Endothelial cell of umbilical vein (primary cell): ENCODE measurements around the gene GOLIM4. TPM values are rescaled to one million over a fixed set of nuclear protein-coding genes. Genes with fewer than 3 reads are reported as not detected.

Source experiments
- BruUV-seq: library from RNA; stranded (reverse); fragments of 400-500 nt; replicated peaks from 2 replicates; lab custom pipeline; 2021; lab: Mats Ljungman, UMichigan
- CTCF ChIA-PET: fragments of 300-600, 350-600 bp; sonication (Branson Sonifier 250); formaldehyde crosslinking; loops from one replicate; lab custom pipeline; 2021; ENCODE audit warnings: antibody characterized with exemption, inconsistent platforms; lab: Charles Lee
- POLR2A ChIA-PET: fragments of 300-600, 350-600 bp; sonication (Branson Sonifier 250); formaldehyde crosslinking; loops from one replicate; lab custom pipeline; 2021; ENCODE audit warnings: antibody characterized with exemption, inconsistent platforms; lab: Charles Lee
- DNase-seq: peaks from one replicate; pipeline ENCODE4 v3.0.0-alpha.2; 2011; ENCODE audit warnings: low read depth, low spot score
- FAIRE-seq: peaks from 2 replicates; lab custom pipeline; 2011; peaks lifted over from hg19 to GRCh38; lab: Jason Lieb, UNC
- H2AFZ ChIP-seq: 2 replicates; pipeline ENCODE4 v1.6.0; 2012; ENCODE audit warnings: low read depth, low read length, control low read depth, inconsistent platforms
- H3K27ac ChIP-seq: 2 replicates; pipeline ENCODE4 v1.5.1; 2011; ENCODE audit warnings: low read depth, mild to moderate bottlenecking, control low read depth, low read length, moderate library complexity; ENCODE audit not compliant: insufficient read depth
- H3K27me3 ChIP-seq, 2 experiments: 2 replicates each; pipeline versions ENCODE4 v1.6.0 to v1.6.1; 2011; ENCODE audit warnings: low read length in 2 of 2, mixed read lengths in 1 of 2; ENCODE audit not compliant: control insufficient read depth in 2 of 2, insufficient read depth in 2 of 2
- H3K36me3 ChIP-seq, 2 experiments: 2 replicates in 1 of 2; 3 replicates in 1 of 2; pipeline ENCODE4 v1.5.1; 2011; ENCODE audit warnings: low read length in 2 of 2, mild to moderate bottlenecking in 1 of 2, moderate library complexity in 1 of 2; ENCODE audit not compliant: control insufficient read depth in 2 of 2, insufficient read depth in 2 of 2; ENCODE audit errors: extremely low read depth in 1 of 2
- H3K4me1 ChIP-seq: 3 replicates; pipeline ENCODE4 v1.5.1; 2011; ENCODE audit warnings: mild to moderate bottlenecking, low read length; ENCODE audit not compliant: control insufficient read depth, insufficient read depth; ENCODE audit errors: extremely low read depth
- H3K4me2 ChIP-seq: 2 replicates; pipeline ENCODE4 v1.6.1; 2011; ENCODE audit warnings: low read length, control low read depth, mixed read lengths; ENCODE audit not compliant: insufficient read depth
- H3K4me3 ChIP-seq, 3 experiments: fragments of 200-600 bp in 1 of 3; sonication (generic), shearing (Covaris generic) in 1 of 3; replicated peaks in 1 of 3; 2 replicates each; pipeline ENCODE4 v1.5.1; 2011 to 2016; ENCODE audit warnings: control low read depth in 3 of 3, low read length in 3 of 3, mild to moderate bottlenecking in 2 of 3, inconsistent platforms in 1 of 3, low read depth in 1 of 3, moderate library complexity in 1 of 3; ENCODE audit not compliant: insufficient read depth in 1 of 3
- H3K79me2 ChIP-seq: 2 replicates; pipeline ENCODE4 v1.6.0; 2012; ENCODE audit warnings: low read length, inconsistent platforms; ENCODE audit not compliant: control insufficient read depth, insufficient read depth
- H3K9ac ChIP-seq: replicated peaks from 2 replicates; pipeline ENCODE3; 2011; ENCODE audit warnings: low read length, control low read depth; ENCODE audit not compliant: insufficient read depth; ENCODE audit errors: extremely low read depth
- H3K9me1 ChIP-seq: replicated peaks from 3 replicates; pipeline ENCODE4 v1.6.0; 2011; ENCODE audit warnings: mild to moderate bottlenecking, low read length; ENCODE audit not compliant: control insufficient read depth, insufficient read depth; ENCODE audit errors: extremely low read depth
- H3K9me3 ChIP-seq: replicated peaks from 2 replicates; pipeline ENCODE4 v1.5.1; 2012; ENCODE audit warnings: low read length, inconsistent platforms; ENCODE audit not compliant: control insufficient read depth, insufficient read depth
- H4K20me1 ChIP-seq: replicated peaks from 2 replicates; pipeline ENCODE3; 2011; ENCODE audit warnings: mild to moderate bottlenecking, low read length; ENCODE audit not compliant: control insufficient read depth, insufficient read depth; ENCODE audit errors: extremely low read depth
- EZH2 ChIP-seq: IDR thresholded peaks from 2 replicates; pipeline ENCODE4 v1.6.1; 2012; ENCODE audit warnings: borderline replicate concordance, low read depth, mild to moderate bottlenecking, moderate library complexity, low read length, inconsistent platforms; ENCODE audit not compliant: severe bottlenecking
- FOS ChIP-seq: IDR thresholded peaks from 2 replicates; pipeline ENCODE4 v1.6.1; 2011; ENCODE audit warnings: mild to moderate bottlenecking, low read length, moderate library complexity, borderline replicate concordance; ENCODE audit not compliant: insufficient read depth
- GATA2 ChIP-seq: IDR thresholded peaks from 2 replicates; pipeline ENCODE4 v1.7.0; 2011; ENCODE audit warnings: low read depth, mild to moderate bottlenecking, moderate library complexity, mixed read lengths, low read length; ENCODE audit not compliant: insufficient read length, insufficient read depth
- JUN ChIP-seq: IDR thresholded peaks from 2 replicates; pipeline ENCODE4 v1.6.1; 2011; ENCODE audit warnings: borderline replicate concordance, low read depth; ENCODE audit not compliant: insufficient read length, insufficient read depth
- MYC ChIP-seq: IDR thresholded peaks from one replicate; pipeline ENCODE4 v1.6.1; 2011; ENCODE audit warnings: mild to moderate bottlenecking, low read depth, low read length
- POLR2A ChIP-seq: IDR thresholded peaks from 2 replicates; pipeline ENCODE4 v1.6.1; 2012; ENCODE audit warnings: low read depth, mild to moderate bottlenecking, control low read depth, low read length
- POLR2AphosphoS5 ChIP-seq: IDR thresholded peaks from 2 replicates; pipeline ENCODE4 v1.6.1; 2012; ENCODE audit warnings: low read depth, mild to moderate bottlenecking, control low read depth, low read length, moderate library complexity; ENCODE audit not compliant: insufficient read depth
- dilution Hi-C: fragments of 300-500 bp; cut with MboI; formaldehyde crosslinking; loops from one replicate; pipeline ENCODE4 v1.15.0; 2019; ENCODE audit warnings: low sequenced_read_pairs; ENCODE audit not compliant: extremely low pct_ligation_motif_present
- intact Hi-C: fragments of 100-400 bp; cut with micrococcal nuclease; formaldehyde crosslinking; loops from one replicate; pipeline ENCODE4 v1.10.0; 2022
- polyA plus RNA-seq, 4 experiments: library from polyadenylated mRNA; depleted of rRNA in 3 of 4; stranded (reverse) in 3 of 4; unstranded in 1 of 4; fragments of >200 nt; gene quantifications; 2 replicates each; pipeline versions ENCODE4 v1.2.1 to v1.2.3, GENCODE V29; 2011 to 2012; ENCODE audit warnings: missing spikeins in 1 of 4
- total RNA-seq: library from RNA; stranded (reverse); gene quantifications from 2 replicates; pipeline ENCODE4 v1.2.3, GENCODE V29; 2021
- TF ChIP-seq, protein P1 (sequence below), 2 donors: IDR thresholded peaks; 1 replicate in 1 of 2; 2 replicates in 1 of 2; pipeline ENCODE4 v1.5.1; 2011; ENCODE audit warnings: low read length in 2 of 2, mild to moderate bottlenecking in 2 of 2, moderate library complexity in 2 of 2, control low read depth in 1 of 2, inconsistent platforms in 1 of 2, low read depth in 1 of 2; ENCODE audit not compliant: insufficient read depth in 1 of 2; ENCODE audit errors: extremely low read depth in 1 of 2
- TF ChIP-seq, protein P2 (sequence below): IDR thresholded peaks from 2 replicates; pipeline ENCODE4 v1.6.1; 2011; ENCODE audit not compliant: insufficient read depth, insufficient read length

GOLIM4 gene
- total and polyA plus RNA-seq, 2 donors (not counting 3 experiments of a cell fraction or from before 2014, with no cell fraction given): 11.7 to 40.8 TPM

DNA sequence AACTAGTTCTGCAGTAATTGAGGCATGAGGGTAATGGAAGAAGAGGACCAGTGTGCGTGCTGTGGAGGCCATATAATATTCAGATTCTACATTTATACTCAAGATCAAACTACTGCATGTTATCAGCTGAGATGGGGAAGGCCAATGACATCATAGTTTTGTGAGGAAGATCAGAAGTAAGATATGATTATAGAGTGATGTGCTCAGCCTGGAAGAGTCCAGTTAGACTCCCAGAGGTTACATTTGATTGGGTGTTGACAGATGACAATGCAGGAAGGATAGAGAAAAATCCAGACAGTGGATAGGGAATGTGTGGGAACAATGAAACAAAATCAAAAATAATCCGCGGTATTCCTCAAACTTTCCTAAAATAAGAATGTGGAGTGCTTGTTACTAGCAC lies 35.4 kb downstream of the GOLIM4 start:
- intact Hi-C loops: no loop called here
- Histone ChIP-seq H3K9me3 (no peaks in the 10 kb centered on the region), H3K4me3 (no peak overlapping the region), H3K27me3 (no peaks in the 10 kb centered on the region), H3K36me3 (no peaks in the 10 kb centered on the region), H3K9me1 (no peaks in the 10 kb centered on the region), H3K4me1 (no peaks in the 10 kb centered on the region), H3K27ac (no peak overlapping the region), H2AFZ (no peak overlapping the region), H3K79me2 (peaks cover 15% of the 10 kb centered on the region), H3K4me2 (no peak overlapping the region), H3K9ac (no peak overlapping the region), H4K20me1 (peaks cover 2% of the 10 kb centered on the region)
- dilution Hi-C loops: no loop called here
- no TSS peak for BruUV-seq
- TF ChIP-seq EZH2 (no peak), GATA2 (no peak), POLR2AphosphoS5 (no peak), POLR2A (no peak)
- TF ChIP-seq, protein P1, sequence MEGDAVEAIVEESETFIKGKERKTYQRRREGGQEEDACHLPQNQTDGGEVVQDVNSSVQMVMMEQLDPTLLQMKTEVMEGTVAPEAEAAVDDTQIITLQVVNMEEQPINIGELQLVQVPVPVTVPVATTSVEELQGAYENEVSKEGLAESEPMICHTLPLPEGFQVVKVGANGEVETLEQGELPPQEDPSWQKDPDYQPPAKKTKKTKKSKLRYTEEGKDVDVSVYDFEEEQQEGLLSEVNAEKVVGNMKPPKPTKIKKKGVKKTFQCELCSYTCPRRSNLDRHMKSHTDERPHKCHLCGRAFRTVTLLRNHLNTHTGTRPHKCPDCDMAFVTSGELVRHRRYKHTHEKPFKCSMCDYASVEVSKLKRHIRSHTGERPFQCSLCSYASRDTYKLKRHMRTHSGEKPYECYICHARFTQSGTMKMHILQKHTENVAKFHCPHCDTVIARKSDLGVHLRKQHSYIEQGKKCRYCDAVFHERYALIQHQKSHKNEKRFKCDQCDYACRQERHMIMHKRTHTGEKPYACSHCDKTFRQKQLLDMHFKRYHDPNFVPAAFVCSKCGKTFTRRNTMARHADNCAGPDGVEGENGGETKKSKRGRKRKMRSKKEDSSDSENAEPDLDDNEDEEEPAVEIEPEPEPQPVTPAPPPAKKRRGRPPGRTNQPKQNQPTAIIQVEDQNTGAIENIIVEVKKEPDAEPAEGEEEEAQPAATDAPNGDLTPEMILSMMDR (IDR thresholded peaks at IDR 0.05; ENCODE audit: extremely low read depth in 1 of 2, insufficient read depth in 1 of 2, low read depth in 1 of 2, low read length in 2 of 2): no peak
- TF ChIP-seq, protein P2, sequence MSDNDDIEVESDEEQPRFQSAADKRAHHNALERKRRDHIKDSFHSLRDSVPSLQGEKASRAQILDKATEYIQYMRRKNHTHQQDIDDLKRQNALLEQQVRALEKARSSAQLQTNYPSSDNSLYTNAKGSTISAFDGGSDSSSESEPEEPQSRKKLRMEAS: no peak
- DNase-seq (no peak), FAIRE-seq (no peak)
- ChIA-PET CTCF (no interaction called here), POLR2A (no interaction called here)

DNA sequence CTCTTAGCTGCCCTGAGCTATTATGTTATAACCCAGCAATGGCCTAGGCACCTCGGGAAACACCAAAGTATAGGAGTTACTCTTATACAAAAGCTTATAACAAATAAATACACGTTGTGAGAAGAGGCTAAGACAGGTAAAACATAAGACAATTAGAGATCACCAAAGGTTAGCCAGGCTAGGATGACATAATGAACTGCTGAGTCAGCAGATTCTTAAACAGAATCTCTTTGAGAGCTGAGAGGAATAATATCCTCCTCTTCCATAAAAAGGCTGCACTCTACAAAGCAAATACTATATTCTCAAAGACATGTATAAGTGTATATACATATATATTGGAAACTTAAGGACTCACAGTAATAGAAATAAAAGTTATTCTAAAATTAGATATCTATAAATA lies 37.2 kb downstream of the GOLIM4 start:
- H3K27me3 ChIP-seq: no peaks in the 10 kb centered on the region
- DNase-seq: no peak
- H3K4me1 ChIP-seq: no peaks in the 10 kb centered on the region
- no peak overlapping the region for H2AFZ ChIP-seq
- H3K9ac ChIP-seq: no peak overlapping the region
- intact Hi-C loops (no loop called here), dilution Hi-C loops (no loop called here)
- H3K4me3 ChIP-seq: no peak overlapping the region
- TF ChIP-seq JUN (no peak), POLR2AphosphoS5 (no peak), MYC (no peak), FOS (no peak), EZH2 (no peak), GATA2 (no peak), POLR2A (no peak)
- TF ChIP-seq, protein P2: no peak
- TF ChIP-seq, protein P1 (IDR thresholded peaks at IDR 0.05; ENCODE audit: extremely low read depth in 1 of 2, insufficient read depth in 1 of 2, low read depth in 1 of 2, low read length in 2 of 2): no peak
- no peak overlapping the region for H3K27ac ChIP-seq
- ChIA-PET POLR2A (no interaction called here), CTCF (interaction anchor here (0.9 to 1.7 kb wide), 3 partner anchors 11 to 106 kb away, joined by 3 to 6 read pairs (median 4); no protein-coding TSS in a partner anchor)
- no peaks in the 10 kb centered on the region for H4K20me1 ChIP-seq
- H3K36me3 ChIP-seq: no peaks in the 10 kb centered on the region
- no peak for FAIRE-seq
- no TSS peak for BruUV-seq
- no peaks in the 10 kb centered on the region for H3K9me1 ChIP-seq
- H3K9me3 ChIP-seq: no peaks in the 10 kb centered on the region
- no peak overlapping the region for H3K4me2 ChIP-seq
- H3K79me2 ChIP-seq: peaks cover 18% of the 10 kb centered on the region
